T-helper 22 cell (primary cell): ENCODE measurements around the gene TOMM40L.
A peak's percentile ranks its signal among the peaks of the same experiment; 100 is the strongest.

Source experiments
- DNase-seq: peaks from one replicate; pipeline ENCODE4 v3.0.0-alpha.2; 2020; ENCODE audit warnings: low read depth

TOMM40L gene

GRCh38 chr1:161197560-161198193 is 28.2 kb upstream of the TOMM40L start:
- DNase-seq: no peak

GRCh38 chr1:161198194-161198896 is 27.5 kb upstream of the TOMM40L start:
- DNase-seq: no peak

GRCh38 chr1:161198897-161199431 is 26.9 kb upstream of the TOMM40L start, which contains the start of gene ADAMTS4:
Gene ADAMTS4 (minus strand): TSS chr1:161199054. CDS start chr1:161198627, 427 bp downstream.
- DNase-seq: no peak

- DNase-seq: no peak
Observed at GRCh38 chr1:161199506-161200139, 26.2 kb upstream of the TOMM40L start.

- no peak for DNase-seq
Observed at GRCh38 chr1:161200421-161200991, 25.4 kb upstream of the TOMM40L start.

- DNase-seq: no peak
Observed at GRCh38 chr1:161200992-161201835, 24.6 kb upstream of the TOMM40L start.

- peak; percentile 94 for DNase-seq
Observed at GRCh38 chr1:161201836-161202712, 23.8 kb upstream of the TOMM40L start, which contains the start of gene NDUFS2. Gene NDUFS2 (plus strand): TSS chr1:161202367. CDS start chr1:161202386, 19 bp downstream.

- DNase-seq: no peak
Observed at GRCh38 chr1:161206411-161207140, 19.3 kb upstream of the TOMM40L start.

- DNase-seq: no peak
Observed at GRCh38 chr1:161207173-161207572, 18.7 kb upstream of the TOMM40L start.

GRCh38 chr1:161209790-161210409 is 16.0 kb upstream of the TOMM40L start:
- DNase-seq: peak; percentile 36

GRCh38 chr1:161214369-161214768 is 11.5 kb upstream of the TOMM40L start:
- DNase-seq: no peak

- no peak for DNase-seq
Observed at GRCh38 chr1:161215076-161215475, 10.8 kb upstream of the TOMM40L start, which contains the start of gene FCER1G. Gene FCER1G (plus strand): TSS chr1:161215295. CDS start chr1:161215322, 27 bp downstream.

GRCh38 chr1:161216945-161217712 is 8.7 kb upstream of the TOMM40L start:
- DNase-seq: no peak

GRCh38 chr1:161217831-161218230 is 8.0 kb upstream of the TOMM40L start:
- DNase-seq: no peak

GRCh38 chr1:161218301-161219077 is 7.4 kb upstream of the TOMM40L start:
- DNase-seq: no peak

GRCh38 chr1:161219078-161219892 is 6.6 kb upstream of the TOMM40L start:
- no peak for DNase-seq

GRCh38 chr1:161220002-161220401 is 5.9 kb upstream of the TOMM40L start:
- DNase-seq: no peak
